Fibroblast of peridontal ligament (primary cell): ENCODE measurements around the gene ATP5ME.
"Not testable (repeated sequence)": the region's sequence is repeated elsewhere in the genome, so short reads cannot be mapped to it uniquely, and the experiment has no call there.

Experiments used
- DNase-seq: peaks from one replicate; pipeline ENCODE4 v3.0.0-alpha.2; 2010; ENCODE audit errors: extremely low read depth

Gene ATP5ME

GRCh38 chr4:635066-635835, 38.8 kb downstream of the ATP5ME start:
- DNase-seq: not testable (repeated sequence)

DNA sequence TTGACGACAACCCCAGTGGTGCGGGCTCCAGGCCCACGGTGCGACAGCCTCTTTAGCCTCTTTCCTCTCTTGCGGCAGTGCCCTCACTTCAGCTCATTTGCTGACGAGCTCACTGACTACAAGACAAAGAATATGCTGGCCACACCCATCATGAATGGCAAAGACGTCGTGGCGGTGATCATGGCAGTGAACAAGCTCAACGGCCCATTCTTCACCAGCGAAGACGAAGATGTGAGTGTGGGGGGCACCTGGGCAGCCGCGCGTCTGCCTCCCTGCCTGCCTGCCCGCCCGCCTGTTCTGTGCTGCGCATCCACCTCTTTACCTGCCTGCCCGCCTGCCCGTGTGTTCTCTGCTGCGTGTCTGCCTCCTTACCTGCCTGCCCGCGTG, 39.5 kb downstream of the ATP5ME start:
- DNase-seq: no peak

- DNase-seq: no peak
Observed at GRCh38 chr4:633976-634598, 40.0 kb downstream of the ATP5ME start.

DNA sequence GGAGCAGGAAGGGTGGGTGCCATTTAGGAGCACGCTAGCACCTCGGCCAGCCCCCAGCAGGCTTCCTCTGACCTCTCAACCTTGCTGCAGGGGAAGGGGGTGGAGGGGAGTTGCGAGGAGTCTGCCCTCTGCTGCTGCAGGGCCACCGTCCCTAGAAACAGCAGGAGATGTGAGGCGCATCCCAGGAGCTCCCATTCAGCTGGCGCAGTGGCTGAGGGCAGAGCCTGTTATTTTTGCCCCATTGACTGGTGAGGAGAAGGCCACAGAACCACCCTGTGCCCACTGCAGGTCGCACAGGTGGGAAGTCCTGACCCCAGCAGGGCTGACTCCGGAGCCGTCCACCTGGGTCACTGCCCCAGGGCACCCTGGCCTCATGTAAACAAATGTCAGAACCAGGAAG, 40.7 kb downstream of the ATP5ME start:
- DNase-seq: no peak

GRCh38 chr4:632926-633325, 41.1 kb downstream of the ATP5ME start:
- no peak for DNase-seq

DNA sequence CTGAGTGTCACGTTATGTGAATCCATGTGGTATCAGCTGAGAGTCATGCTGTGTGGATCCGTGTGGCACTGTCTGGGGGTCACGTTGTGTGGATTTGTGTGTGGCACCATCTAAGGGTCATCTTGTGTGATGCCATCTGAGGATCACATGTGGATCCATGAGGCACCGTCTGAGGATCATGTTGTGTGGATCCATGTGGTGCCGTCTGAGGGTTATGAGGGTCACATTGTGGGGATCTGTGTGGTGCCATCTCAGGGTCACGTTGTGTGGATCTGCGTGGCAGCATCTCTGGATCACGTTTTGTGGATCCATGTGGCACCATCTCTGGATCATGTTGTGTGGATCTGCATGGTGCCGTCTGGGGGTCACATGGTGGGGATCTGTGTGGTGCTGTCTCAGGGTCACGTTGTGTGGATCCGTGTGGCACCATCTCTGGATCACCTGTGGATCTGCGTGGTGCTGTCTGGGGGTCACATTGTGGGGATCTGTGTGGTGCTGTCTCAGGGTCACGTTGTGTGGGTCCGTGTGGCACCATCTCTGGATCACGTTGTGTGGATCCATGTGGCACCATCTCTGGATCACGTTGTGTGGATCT, 41.8 kb downstream of the ATP5ME start:
- DNase-seq: no peak

DNA sequence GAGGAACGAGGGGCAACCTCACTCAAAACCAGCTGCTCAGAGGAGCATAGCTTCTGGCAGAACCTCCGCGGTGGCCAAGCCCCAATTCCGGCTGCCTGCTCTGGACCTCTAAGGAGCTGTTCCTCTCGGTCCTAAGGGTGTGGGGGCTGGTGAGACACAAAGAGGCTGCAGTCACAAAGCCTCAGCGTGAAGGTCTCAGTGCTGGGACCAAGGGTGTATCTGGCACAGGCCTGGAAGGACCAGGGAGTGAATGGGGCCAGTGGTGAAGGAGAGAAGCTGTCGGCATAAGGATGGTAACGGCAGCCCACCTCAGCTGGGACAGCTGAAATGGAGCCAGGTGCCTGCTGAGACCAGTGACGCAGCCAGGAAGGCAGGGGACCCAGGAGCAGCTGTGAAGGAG, 43.4 kb downstream of the ATP5ME start:
- DNase-seq: no peak

- DNase-seq: no peak
Observed at GRCh38 chr4:629915-630641, 44.0 kb downstream of the ATP5ME start.

GRCh38 chr4:629636-629914, 44.5 kb downstream of the ATP5ME start:
- no peak for DNase-seq

GRCh38 chr4:628821-629635, 45.0 kb downstream of the ATP5ME start:
- no peak for DNase-seq

DNA sequence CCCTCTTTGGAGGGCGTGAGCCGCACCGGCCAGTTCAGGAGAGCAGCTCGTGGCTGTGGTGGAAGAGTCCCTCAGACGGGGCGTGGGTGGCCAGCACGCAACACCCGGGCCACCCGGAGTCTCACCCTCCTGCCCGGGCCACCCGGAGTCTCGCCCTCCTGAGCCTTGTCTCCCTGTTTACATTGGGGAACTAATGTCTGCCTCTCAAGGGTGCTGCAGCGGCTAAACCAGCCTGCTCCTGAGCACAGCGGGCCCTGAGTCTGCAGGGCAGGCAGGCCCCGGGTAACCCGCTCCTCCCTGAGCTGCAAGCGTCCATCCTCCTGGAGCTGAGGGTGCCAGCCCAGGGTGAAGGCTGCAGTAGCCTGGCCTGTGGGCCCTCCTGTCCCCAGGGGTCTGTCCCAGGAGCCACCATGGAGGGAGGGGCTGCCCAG, 45.8 kb downstream of the ATP5ME start:
- DNase-seq: no peak

DNA sequence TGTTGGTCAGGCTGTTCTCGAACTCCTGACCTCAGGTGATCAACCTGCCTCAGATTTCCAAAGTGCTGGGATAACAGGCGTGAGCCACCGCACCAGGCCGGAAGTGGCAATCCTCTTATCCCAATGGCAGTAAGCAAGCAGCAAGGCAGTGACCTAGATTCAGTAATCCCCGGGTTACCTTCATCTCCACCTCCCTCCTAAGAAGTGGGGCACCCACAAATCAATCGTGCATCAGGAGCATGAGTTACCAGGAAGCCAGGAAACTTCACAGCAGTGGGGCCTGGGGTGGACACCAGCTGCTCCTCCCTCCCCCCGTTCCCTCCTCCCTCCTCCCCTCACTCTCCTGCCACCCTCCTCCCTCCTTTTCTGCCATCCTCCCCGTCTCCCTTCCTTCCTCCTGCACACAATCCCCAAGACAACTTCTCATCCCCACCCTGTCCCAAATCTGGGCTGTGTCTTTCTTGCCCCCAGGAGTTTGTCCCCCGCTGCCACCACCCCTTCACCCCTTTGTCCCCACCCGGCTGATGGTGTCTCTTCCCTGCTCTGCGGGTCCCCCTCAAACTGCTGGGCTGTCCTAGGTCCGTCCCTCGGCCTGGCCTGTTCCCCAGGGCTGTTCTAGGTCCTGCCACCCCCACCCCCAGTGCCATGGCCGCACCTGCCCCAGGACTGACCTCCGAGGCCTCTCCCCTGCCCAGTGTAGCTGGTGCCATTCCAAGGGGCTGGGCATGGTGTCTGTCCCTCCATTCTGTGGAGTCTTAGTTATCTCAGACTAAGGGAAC, 46.5 kb downstream of the ATP5ME start:
- DNase-seq: no peak

DNA sequence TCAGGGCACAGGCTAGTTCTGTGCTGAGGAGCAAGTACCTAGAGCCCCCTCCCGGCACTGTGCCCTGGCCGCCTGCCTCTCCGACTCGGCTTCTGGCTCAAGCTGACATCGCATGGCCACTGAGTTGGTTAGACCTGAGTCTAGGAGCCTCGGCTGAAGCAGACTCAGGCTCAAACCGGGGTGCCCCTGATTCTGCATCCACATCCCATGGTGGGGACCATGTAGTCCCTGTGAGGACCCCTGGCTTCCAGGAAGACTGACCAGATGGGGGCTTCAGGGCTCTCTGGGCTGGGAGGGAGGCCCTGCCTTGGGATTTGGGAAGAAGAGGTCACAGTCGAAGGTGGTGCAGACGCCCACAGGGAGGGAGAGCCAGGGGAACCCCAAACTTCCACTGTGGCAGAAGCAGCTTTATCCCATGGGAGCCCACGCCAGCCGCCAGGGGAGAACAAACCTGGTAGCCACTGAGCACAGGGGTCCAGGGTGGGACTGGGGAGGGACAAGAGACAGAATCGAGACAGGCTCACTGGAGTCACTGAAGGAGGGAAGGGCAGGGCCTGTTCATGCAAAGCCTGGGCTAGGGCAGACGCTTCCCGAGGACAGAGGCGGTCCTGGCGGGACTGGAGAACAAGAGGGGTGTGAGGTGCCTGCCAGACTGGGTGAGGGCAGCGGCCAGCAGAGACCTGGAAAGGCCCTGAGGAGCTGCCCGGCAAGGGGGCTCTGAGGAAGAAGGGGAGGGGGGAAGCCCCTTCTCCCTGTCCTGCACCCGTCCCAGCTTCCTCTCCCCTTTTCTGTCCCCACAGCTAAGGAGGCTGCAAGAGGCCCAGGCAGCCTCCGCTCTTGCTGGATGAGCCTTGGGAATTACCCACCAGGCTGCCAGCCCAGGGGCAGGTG, 47.6 kb downstream of the ATP5ME start:
- no peak for DNase-seq

- no peak for DNase-seq
Observed at GRCh38 chr4:625631-626161, 48.4 kb downstream of the ATP5ME start.

DNA sequence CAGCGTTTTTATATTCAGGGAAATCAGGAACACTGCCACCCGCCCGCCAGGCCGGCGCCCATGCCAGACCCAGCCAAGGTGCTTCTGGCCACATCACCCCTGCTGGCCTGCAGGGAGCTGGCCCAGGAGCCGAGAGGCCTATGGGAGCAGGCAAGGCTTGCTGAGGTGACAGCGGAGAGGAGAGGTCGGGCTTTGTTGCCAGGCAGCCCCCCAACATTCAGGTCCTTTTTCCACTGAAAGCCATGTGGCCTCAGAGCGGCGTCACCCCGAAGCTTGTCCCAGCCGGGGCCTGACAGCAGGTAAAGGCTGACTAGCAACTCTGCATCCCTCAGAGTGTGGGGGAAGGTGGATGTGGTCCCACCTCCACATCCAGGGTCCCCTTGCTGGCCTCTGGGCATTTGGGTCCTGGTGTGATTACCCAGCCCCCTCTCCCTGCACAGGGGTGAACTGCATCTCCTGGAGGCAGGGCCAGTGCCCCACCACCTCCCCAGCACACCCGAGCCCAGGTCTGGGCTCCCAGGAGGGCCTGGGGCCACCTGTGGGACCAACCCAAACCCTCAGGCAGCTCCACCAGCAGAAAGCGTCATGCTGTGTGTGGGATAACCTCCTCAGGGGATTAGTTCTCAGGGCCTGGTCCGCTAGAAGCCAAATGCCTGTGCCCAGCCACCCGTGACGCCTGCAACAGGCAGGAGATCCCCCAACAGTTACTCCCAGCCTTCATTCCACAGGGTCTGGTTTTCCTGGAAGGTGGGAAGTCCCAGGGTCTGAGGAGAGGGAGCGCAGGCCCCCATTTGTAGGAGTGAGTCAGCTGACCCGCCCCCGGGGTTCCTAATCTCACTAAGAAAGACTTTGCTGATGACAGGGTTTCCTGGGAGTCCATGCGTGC, 49.1 kb downstream of the ATP5ME start, which contains the start of gene PDE6B:
Gene PDE6B, plus strand, starts transcription at position 869 of the 886 bp plus-strand sequence. CDS start 54 bp downstream, outside the sequence.
- no peak for DNase-seq

DNA sequence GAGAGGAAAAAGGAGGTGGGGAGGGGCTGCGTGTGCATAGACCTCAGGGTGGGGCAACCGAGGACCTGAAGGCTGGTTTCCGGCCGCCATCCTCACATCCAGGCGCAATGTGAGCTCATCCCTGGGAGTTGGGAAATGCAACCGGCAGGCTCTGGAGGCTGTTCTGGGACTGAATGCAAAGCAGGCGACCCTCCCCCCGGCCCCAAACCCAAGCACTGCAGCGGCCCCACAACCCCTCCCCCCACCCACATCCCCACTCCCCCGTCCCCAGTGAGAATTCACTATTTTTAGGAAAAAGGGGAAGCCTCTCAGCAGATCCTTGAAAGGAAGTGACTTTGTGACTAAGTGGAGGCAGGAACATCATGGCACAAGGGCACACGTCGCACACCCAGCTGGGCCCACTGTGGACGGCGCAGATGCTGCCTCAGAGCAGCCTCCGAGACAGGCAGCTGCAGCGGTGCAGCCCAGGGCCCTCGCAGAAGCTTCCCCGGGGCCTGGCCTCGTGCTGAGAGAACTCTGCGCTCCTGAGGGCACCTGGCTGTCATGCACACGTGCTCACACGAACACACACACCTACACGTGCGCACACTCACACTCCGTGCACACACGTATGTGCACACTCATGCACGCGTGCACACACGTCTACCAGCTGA, 50.0 kb downstream of the ATP5ME start:
- no peak for DNase-seq

- no peak for DNase-seq
Observed at GRCh38 chr4:622996-623913, 50.8 kb downstream of the ATP5ME start.
